HepG2 (cell line): ENCODE measurements around the gene LLGL2. TPM values are rescaled to one million over a fixed set of nuclear protein-coding genes. Genes with fewer than 3 reads are reported as not detected.

Experiments used
- DRAP1 ChIP-seq: IDR thresholded peaks from 2 replicates; pipeline ENCODE4 v1.6.1; 2016; ENCODE audit warnings: missing genetic modification reagents, missing compliant biosample characterization
- FOXP1 ChIP-seq, 2 experiments: fragments of 450-650 bp in 1 of 2; IDR thresholded peaks; 2 replicates each; pipeline ENCODE4 v1.6.1; 2017 to 2018; ENCODE audit warnings: antibody characterized with exemption in 1 of 2
- GATAD2A ChIP-seq: IDR thresholded peaks from 2 replicates; pipeline ENCODE4 v1.6.1; 2016
- HBP1 ChIP-seq: IDR thresholded peaks from 2 replicates; pipeline ENCODE4 v1.6.1; 2016; ENCODE audit warnings: low read depth, control low read depth
- MYC ChIP-seq: sonication (generic); formaldehyde crosslinking; IDR thresholded peaks from 2 replicates; pipeline ENCODE4 v1.9.0; 2021; ENCODE audit warnings: missing genetic modification reagents, borderline replicate concordance
- NFIB ChIP-seq: sonication (generic); formaldehyde crosslinking; IDR thresholded peaks from 2 replicates; pipeline ENCODE4 v1.9.0; 2021; ENCODE audit warnings: missing genetic modification reagents, mild to moderate bottlenecking, borderline replicate concordance
- SAFB2 ChIP-seq: sonication (generic); formaldehyde crosslinking; IDR thresholded peaks from 2 replicates; pipeline ENCODE4 v1.5.1; 2020; ENCODE audit warnings: missing genetic modification reagents, low read depth, mild to moderate bottlenecking, borderline replicate concordance
- SOX13 ChIP-seq, 3 experiments: fragments of 450-650 bp in 1 of 3; sonication (generic) in 1 of 3; formaldehyde crosslinking in 1 of 3; IDR thresholded peaks in 2 of 3; conservative IDR thresholded peaks in 1 of 3; 2 replicates each; pipeline versions ENCODE4 v1.5.0 to v1.6.1; 2016 to 2020; ENCODE audit warnings: antibody characterized with exemption in 1 of 3, mild to moderate bottlenecking in 1 of 3, missing compliant biosample characterization in 1 of 3, missing genetic modification reagents in 1 of 3, moderate library complexity in 1 of 3
- U2AF1 ChIP-seq: fragments of 200-400 bp; formaldehyde crosslinking; optimal IDR thresholded peaks from 2 replicates; pipeline ENCODE3; 2017; ENCODE audit warnings: mild to moderate bottlenecking, low read depth, low read length
- XBP1 ChIP-seq: sonication (generic); formaldehyde crosslinking; IDR thresholded peaks from 2 replicates; pipeline ENCODE4 v1.5.0; 2020; ENCODE audit warnings: missing genetic modification reagents
- ZFP41 ChIP-seq: sonication (generic); formaldehyde crosslinking; IDR thresholded peaks from 2 replicates; pipeline ENCODE4 v1.4.0; 2020; ENCODE audit warnings: mild to moderate bottlenecking, missing genetic modification reagents, borderline replicate concordance
- ZFY ChIP-seq: sonication (generic); formaldehyde crosslinking; IDR thresholded peaks from 2 replicates; pipeline ENCODE4 v1.4.0; 2020; ENCODE audit warnings: missing genetic modification reagents
- ZNF276 ChIP-seq: sonication (generic); formaldehyde crosslinking; IDR thresholded peaks from 2 replicates; pipeline ENCODE4 v1.4.0; 2020; ENCODE audit warnings: mild to moderate bottlenecking, low read depth, missing genetic modification reagents
- ZNF333 ChIP-seq: sonication (generic); formaldehyde crosslinking; IDR thresholded peaks from 2 replicates; pipeline ENCODE4 v1.4.0; 2020; ENCODE audit warnings: mild to moderate bottlenecking, missing genetic modification reagents, borderline replicate concordance
- ZNF563 ChIP-seq: sonication (generic); formaldehyde crosslinking; IDR thresholded peaks from 2 replicates; pipeline ENCODE4 v1.8.0; 2022; ENCODE audit warnings: mild to moderate bottlenecking, moderate library complexity, missing genetic modification reagents
- ZNF614 ChIP-seq: IDR thresholded peaks from 2 replicates; pipeline ENCODE4 v1.6.1; 2018; ENCODE audit warnings: missing biosample characterization, missing genetic modification reagents, inconsistent platforms, borderline replicate concordance
- ZNF672 ChIP-seq: sonication (generic); formaldehyde crosslinking; IDR thresholded peaks from 2 replicates; pipeline ENCODE4 v1.8.1; 2022; ENCODE audit warnings: missing genetic modification reagents
- ZNF816 ChIP-seq: sonication (generic); formaldehyde crosslinking; IDR thresholded peaks from 2 replicates; pipeline ENCODE4 v1.8.0; 2022; ENCODE audit warnings: missing genetic modification reagents, mild to moderate bottlenecking, borderline replicate concordance
- ZSCAN21 ChIP-seq: sonication (generic); formaldehyde crosslinking; IDR thresholded peaks from 2 replicates; pipeline ENCODE4 v1.8.0; 2022; ENCODE audit warnings: mild to moderate bottlenecking, missing genetic modification reagents, moderate library complexity, borderline replicate concordance
- polyA plus RNA-seq, 8 experiments: library from polyadenylated mRNA; depleted of rRNA in 3 of 8; stranded (reverse) in 7 of 8; unstranded in 1 of 8; fragments of >200 nt; fragmentation: Illumina TruSeq in 4 of 8; extraction: Trizol in 4 of 8; gene quantifications; 2 replicates each; pipeline versions ENCODE4 v1.2.1 to v1.2.3, GENCODE V29; 2011 to 2016; ENCODE audit warnings: low read depth in 4 of 8, missing spikeins in 1 of 8, mixed read lengths in 1 of 8; ENCODE audit not compliant: insufficient read depth in 1 of 8
- total RNA-seq, 5 experiments: library from RNA; depleted of rRNA; stranded (reverse); fragments of >200 nt; fragmentation: Illumina TruSeq; extraction: Trizol; gene quantifications; 2 replicates each; pipeline ENCODE4 v1.2.3, GENCODE V29; 2016; ENCODE audit warnings: low read depth in 1 of 5

Gene LLGL2
- total and polyA plus RNA-seq, 2 of the 13 experiments (the other 11 are each of a cell fraction or from before 2014, with no cell fraction given): 83.0 to 86.7 TPM

- TF ChIP-seq ZNF563 (CRISPR knock-in tag): no peak
- no peak for TF ChIP-seq ZFP41 (CRISPR knock-in tag)
- TF ChIP-seq XBP1 (CRISPR knock-in tag): no peak
- no peak for TF ChIP-seq NFIB (CRISPR knock-in tag)
- no peak for TF ChIP-seq DRAP1
- peak; percentile 17; the same call in 1 of the 2 replicates for TF ChIP-seq ZNF333
- no peak for TF ChIP-seq SAFB2
- TF ChIP-seq ZNF276: no peak
- TF ChIP-seq ZFY (CRISPR knock-in tag): peak; percentile 13; the same call in 1 of the 2 replicates
- no peak for TF ChIP-seq GATAD2A (CRISPR knock-in tag)
- no peak for TF ChIP-seq HBP1 (CRISPR knock-in tag)
- TF ChIP-seq ZNF614 (CRISPR knock-in tag): no peak
- TF ChIP-seq FOXP1 (IDR thresholded peaks at IDR 0.05): no peak
- no peak for TF ChIP-seq FOXP1 (CRISPR knock-in tag; IDR thresholded peaks at IDR 0.05)
- TF ChIP-seq ZNF672 (CRISPR knock-in tag): no peak
- no peak for TF ChIP-seq ZSCAN21 (CRISPR knock-in tag)
- no peak for TF ChIP-seq ZNF816 (CRISPR knock-in tag)
- no peak for TF ChIP-seq U2AF1
- TF ChIP-seq SOX13 (IDR thresholded peaks at IDR 0.05): no peak
- no peak for TF ChIP-seq SOX13 (CRISPR knock-in tag; conservative IDR thresholded peaks at IDR 0.05 in 1 of 2, IDR thresholded peaks at IDR 0.05 in 1 of 2)
- no peak for TF ChIP-seq MYC (CRISPR knock-in tag)
Measured at GRCh38 chr17:75575728-75576127, 50.2 kb downstream of the LLGL2 start (continued).
